ENCODE results near the gene POP5. TPM values are rescaled to one million over a fixed set of nuclear protein-coding genes. Genes with fewer than 3 reads are reported as not detected.

Gene POP5
- total and polyA plus RNA-seq, 4 donors, result 20.0 to 37.1 (median 24.0) TPM

DNA sequence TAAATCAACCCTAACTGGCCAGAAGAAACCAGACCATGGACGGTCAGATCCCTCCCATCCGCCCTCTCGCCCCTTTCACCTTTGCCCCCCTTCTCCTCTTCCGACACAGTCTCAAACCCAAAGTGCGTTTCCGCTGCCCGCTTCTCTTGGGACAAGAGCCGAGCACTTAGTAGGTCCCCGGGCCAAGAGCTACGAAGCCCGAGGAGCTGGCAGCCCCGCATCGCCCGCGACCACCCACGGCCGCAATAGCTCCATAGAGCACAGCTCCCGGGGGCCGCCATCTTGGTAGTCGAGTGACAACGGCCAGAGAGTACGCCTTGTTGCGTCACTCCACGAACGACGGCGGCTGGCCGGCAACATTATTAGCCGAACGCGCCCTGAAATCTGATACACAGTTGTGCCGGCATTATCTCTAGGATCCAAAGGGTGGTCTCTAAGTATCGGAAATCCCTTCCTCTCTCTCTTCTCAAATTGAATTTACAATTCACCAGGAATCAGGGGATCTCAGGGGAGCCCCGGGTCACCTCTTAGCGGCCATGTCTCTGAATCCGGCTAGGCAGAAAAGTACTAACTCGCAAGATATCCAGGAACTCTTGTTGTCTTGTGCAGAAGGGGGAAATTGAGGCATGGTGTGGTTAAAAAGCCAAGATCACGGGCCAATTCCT lies 52.2 kb downstream of the POP5 start, which contains the start of gene COQ5:
Gene COQ5 (minus strand): TSS at position 298 of the 665 bp plus-strand sequence. CDS start 17 bp downstream, at position 281.
- DNase-seq (ENCODE audit: low spot score), result peak; percentile 88
- Histone ChIP-seq H3K36me3 (ENCODE audit: control insufficient read depth in 4 of 4, insufficient read depth in 3 of 4, low read depth in 1 of 4, low read length in 3 of 4) (no peaks in the 10 kb centered on the region), H3K4me1 (ENCODE audit: control insufficient read depth in 4 of 4, insufficient read depth in 4 of 4, low read length in 3 of 4) (peaks cover 2 to 12% (median 5%) of the 10 kb centered on the region in 4 donors), H3K9ac (ENCODE audit: low read depth in 1 of 2, low read length in 2 of 2) (peak within 1 kb of the TSS; percentile 84 to 95), H3K27me3 (ENCODE audit: control insufficient read depth in 4 of 4, insufficient read depth in 4 of 4, low read length in 3 of 4) (no peaks in the 10 kb centered on the region), H3K9me3 (ENCODE audit: control insufficient read depth in 4 of 4, low read length in 3 of 4) (no peaks in the 10 kb centered on the region), H3K4me3 (ENCODE audit: low read depth in 1 of 3, low read length in 3 of 3) (peak within 1 kb of the TSS; percentile 73 to 84 (median 77)), H3K27ac (ENCODE audit: low read depth in 1 of 2, low read length in 2 of 2) (peak within 1 kb of the TSS; percentile 96 to 99)
- WGBS, result under 1% methylated on average over 38 of the region's 38 CpGs
- peak in 1 of 2 donors; percentile 49 for TF ChIP-seq GABPA (IDR thresholded peaks at IDR 0.05 in 1 of 2, conservative IDR thresholded peaks at IDR 0.05 in 1 of 2)
- TF ChIP-seq HNF4A (conservative IDR thresholded peaks at IDR 0.05), result peak; percentile 74 to 77
- TF ChIP-seq EGR1 (IDR thresholded peaks at IDR 0.05; ENCODE audit: low read depth in 2 of 2), result peak in 1 of 2 donors; percentile 49
- TF ChIP-seq, protein P1, sequence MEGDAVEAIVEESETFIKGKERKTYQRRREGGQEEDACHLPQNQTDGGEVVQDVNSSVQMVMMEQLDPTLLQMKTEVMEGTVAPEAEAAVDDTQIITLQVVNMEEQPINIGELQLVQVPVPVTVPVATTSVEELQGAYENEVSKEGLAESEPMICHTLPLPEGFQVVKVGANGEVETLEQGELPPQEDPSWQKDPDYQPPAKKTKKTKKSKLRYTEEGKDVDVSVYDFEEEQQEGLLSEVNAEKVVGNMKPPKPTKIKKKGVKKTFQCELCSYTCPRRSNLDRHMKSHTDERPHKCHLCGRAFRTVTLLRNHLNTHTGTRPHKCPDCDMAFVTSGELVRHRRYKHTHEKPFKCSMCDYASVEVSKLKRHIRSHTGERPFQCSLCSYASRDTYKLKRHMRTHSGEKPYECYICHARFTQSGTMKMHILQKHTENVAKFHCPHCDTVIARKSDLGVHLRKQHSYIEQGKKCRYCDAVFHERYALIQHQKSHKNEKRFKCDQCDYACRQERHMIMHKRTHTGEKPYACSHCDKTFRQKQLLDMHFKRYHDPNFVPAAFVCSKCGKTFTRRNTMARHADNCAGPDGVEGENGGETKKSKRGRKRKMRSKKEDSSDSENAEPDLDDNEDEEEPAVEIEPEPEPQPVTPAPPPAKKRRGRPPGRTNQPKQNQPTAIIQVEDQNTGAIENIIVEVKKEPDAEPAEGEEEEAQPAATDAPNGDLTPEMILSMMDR (IDR thresholded peaks at IDR 0.05; ENCODE audit: low read depth, low read length, missing input control), result no peak
- TF ChIP-seq JUND (IDR thresholded peaks at IDR 0.05), result peak; percentile 48 to 58
- TF ChIP-seq, protein P2, sequence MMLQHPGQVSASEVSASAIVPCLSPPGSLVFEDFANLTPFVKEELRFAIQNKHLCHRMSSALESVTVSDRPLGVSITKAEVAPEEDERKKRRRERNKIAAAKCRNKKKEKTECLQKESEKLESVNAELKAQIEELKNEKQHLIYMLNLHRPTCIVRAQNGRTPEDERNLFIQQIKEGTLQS (IDR thresholded peaks at IDR 0.05), result peak; percentile 92
- TF ChIP-seq, protein P3, sequence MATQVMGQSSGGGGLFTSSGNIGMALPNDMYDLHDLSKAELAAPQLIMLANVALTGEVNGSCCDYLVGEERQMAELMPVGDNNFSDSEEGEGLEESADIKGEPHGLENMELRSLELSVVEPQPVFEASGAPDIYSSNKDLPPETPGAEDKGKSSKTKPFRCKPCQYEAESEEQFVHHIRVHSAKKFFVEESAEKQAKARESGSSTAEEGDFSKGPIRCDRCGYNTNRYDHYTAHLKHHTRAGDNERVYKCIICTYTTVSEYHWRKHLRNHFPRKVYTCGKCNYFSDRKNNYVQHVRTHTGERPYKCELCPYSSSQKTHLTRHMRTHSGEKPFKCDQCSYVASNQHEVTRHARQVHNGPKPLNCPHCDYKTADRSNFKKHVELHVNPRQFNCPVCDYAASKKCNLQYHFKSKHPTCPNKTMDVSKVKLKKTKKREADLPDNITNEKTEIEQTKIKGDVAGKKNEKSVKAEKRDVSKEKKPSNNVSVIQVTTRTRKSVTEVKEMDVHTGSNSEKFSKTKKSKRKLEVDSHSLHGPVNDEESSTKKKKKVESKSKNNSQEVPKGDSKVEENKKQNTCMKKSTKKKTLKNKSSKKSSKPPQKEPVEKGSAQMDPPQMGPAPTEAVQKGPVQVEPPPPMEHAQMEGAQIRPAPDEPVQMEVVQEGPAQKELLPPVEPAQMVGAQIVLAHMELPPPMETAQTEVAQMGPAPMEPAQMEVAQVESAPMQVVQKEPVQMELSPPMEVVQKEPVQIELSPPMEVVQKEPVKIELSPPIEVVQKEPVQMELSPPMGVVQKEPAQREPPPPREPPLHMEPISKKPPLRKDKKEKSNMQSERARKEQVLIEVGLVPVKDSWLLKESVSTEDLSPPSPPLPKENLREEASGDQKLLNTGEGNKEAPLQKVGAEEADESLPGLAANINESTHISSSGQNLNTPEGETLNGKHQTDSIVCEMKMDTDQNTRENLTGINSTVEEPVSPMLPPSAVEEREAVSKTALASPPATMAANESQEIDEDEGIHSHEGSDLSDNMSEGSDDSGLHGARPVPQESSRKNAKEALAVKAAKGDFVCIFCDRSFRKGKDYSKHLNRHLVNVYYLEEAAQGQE (IDR thresholded peaks at IDR 0.05), result peak; percentile 84
- peak; percentile 87 to 88 for TF ChIP-seq RXRA (IDR thresholded peaks at IDR 0.05)
- TF ChIP-seq HNF4G (IDR thresholded peaks at IDR 0.05), result peak; percentile 61
- TF ChIP-seq FOXA2 (IDR thresholded peaks at IDR 0.05), result no peak
- no peak for TF ChIP-seq FOXA1 (IDR thresholded peaks at IDR 0.05)
- peak in 1 of 2 donors; percentile 11 for TF ChIP-seq RAD21 (IDR thresholded peaks at IDR 0.05)
- TF ChIP-seq SP1 (IDR thresholded peaks at IDR 0.05), result peak; percentile 67
- TF ChIP-seq YY1 (IDR thresholded peaks at IDR 0.05), result peak; percentile 99
- TF ChIP-seq, protein P4, sequence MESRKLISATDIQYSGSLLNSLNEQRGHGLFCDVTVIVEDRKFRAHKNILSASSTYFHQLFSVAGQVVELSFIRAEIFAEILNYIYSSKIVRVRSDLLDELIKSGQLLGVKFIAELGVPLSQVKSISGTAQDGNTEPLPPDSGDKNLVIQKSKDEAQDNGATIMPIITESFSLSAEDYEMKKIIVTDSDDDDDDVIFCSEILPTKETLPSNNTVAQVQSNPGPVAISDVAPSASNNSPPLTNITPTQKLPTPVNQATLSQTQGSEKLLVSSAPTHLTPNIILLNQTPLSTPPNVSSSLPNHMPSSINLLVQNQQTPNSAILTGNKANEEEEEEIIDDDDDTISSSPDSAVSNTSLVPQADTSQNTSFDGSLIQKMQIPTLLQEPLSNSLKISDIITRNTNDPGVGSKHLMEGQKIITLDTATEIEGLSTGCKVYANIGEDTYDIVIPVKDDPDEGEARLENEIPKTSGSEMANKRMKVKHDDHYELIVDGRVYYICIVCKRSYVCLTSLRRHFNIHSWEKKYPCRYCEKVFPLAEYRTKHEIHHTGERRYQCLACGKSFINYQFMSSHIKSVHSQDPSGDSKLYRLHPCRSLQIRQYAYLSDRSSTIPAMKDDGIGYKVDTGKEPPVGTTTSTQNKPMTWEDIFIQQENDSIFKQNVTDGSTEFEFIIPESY (IDR thresholded peaks at IDR 0.05), result peak; percentile 92
- TF ChIP-seq, protein P5, sequence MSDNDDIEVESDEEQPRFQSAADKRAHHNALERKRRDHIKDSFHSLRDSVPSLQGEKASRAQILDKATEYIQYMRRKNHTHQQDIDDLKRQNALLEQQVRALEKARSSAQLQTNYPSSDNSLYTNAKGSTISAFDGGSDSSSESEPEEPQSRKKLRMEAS (IDR thresholded peaks at IDR 0.05), result peak; percentile 41
- TF ChIP-seq NR2F2 (IDR thresholded peaks at IDR 0.05), result peak; percentile 92
- TF ChIP-seq TAF1 (conservative IDR thresholded peaks at IDR 0.05), result peak; percentile 80

Other genes starting within 250 kb of the POP5 start
- 1 to 10 TPM in 1 of 2 donors, not detected in 1; 1.2 TPM for gene MSI1, start 212.2 kb downstream of the POP5 start, total RNA-seq
- under 1 TPM in 1 of 2 donors, not detected in 1; 0.13 TPM for gene MSI1, start 212.2 kb downstream of the POP5 start, polyA plus RNA-seq
- 100 to 1,000 TPM; 338 to 451 TPM for gene COX6A1, start 143.3 kb downstream of the POP5 start, total RNA-seq
- gene COX6A1, start 143.3 kb downstream of the POP5 start, polyA plus RNA-seq, result 100 to 1,000 TPM; 621 to 910 TPM
- gene TRIAP1, start 135.0 kb downstream of the POP5 start, total RNA-seq, result 10 to 100 TPM; 11.9 to 13.3 TPM
- gene TRIAP1, start 135.0 kb downstream of the POP5 start, polyA plus RNA-seq, result 10 to 100 TPM; 24.7 to 39.9 TPM
- 10 to 100 TPM; 13.0 to 15.5 TPM for gene GATC, start 135.0 kb downstream of the POP5 start, total RNA-seq
- 10 to 100 TPM in 1 of 2 donors, 1 to 10 TPM in 1; 8.9 to 13.5 TPM for gene GATC, start 135.0 kb downstream of the POP5 start, polyA plus RNA-seq
- 10 to 100 TPM; 45.3 to 83.9 TPM for gene SRSF9, start 111.7 kb downstream of the POP5 start, total RNA-seq
- 10 to 100 TPM; 62.6 to 98.5 TPM for gene SRSF9, start 111.7 kb downstream of the POP5 start, polyA plus RNA-seq
- gene DYNLL1, start 85.3 kb downstream of the POP5 start, total RNA-seq, result 100 to 1,000 TPM; 101 to 143 TPM
- gene DYNLL1, start 85.3 kb downstream of the POP5 start, polyA plus RNA-seq, result 100 to 1,000 TPM; 224 to 275 TPM
- gene COQ5, start 52.2 kb downstream of the POP5 start, total RNA-seq, result 10 to 100 TPM; 25.0 to 29.9 TPM
- gene COQ5, start 52.2 kb downstream of the POP5 start, polyA plus RNA-seq, result 10 to 100 TPM; 31.4 to 33.6 TPM
- 100 to 1,000 TPM; 102 to 157 TPM for gene RNF10, start 47.0 kb downstream of the POP5 start, total RNA-seq
- 10 to 100 TPM; 48.0 to 49.6 TPM for gene RNF10, start 47.0 kb downstream of the POP5 start, polyA plus RNA-seq
- gene CABP1, start 59.2 kb upstream of the POP5 start, total RNA-seq, result under 1 TPM; 0.05 to 0.08 TPM
- gene CABP1, start 59.2 kb upstream of the POP5 start, polyA plus RNA-seq, result under 1 TPM in 1 of 2 donors, not detected in 1; 0.12 TPM
- gene MLEC, start 105.7 kb upstream of the POP5 start, total RNA-seq, result 100 to 1,000 TPM in 1 of 2 donors, 10 to 100 TPM in 1; 61.4 to 170 TPM
- gene MLEC, start 105.7 kb upstream of the POP5 start, polyA plus RNA-seq, result 100 to 1,000 TPM in 1 of 2 donors, 10 to 100 TPM in 1; 96.3 to 134 TPM
- gene UNC119B, start 129.1 kb upstream of the POP5 start, total RNA-seq, result 10 to 100 TPM; 16.8 to 24.8 TPM
- 1 to 10 TPM; 3.8 to 6.8 TPM for gene UNC119B, start 129.1 kb upstream of the POP5 start, polyA plus RNA-seq
- gene ACADS, start 144.4 kb upstream of the POP5 start, total RNA-seq, result 100 to 1,000 TPM in 1 of 2 donors, 10 to 100 TPM in 1; 54.2 to 152 TPM
- gene ACADS, start 144.4 kb upstream of the POP5 start, polyA plus RNA-seq, result 100 to 1,000 TPM; 102 to 162 TPM